ENCODE data around the gene GSTM1. TPM values are rescaled to one million over a fixed set of nuclear protein-coding genes. Genes with fewer than 3 reads are reported as not detected.
A peak's percentile ranks its signal among the peaks of the same experiment; 100 is the strongest.
"Not testable (repeated sequence)": the region's sequence is repeated elsewhere in the genome, so short reads cannot be mapped to it uniquely, and the experiment has no call there.

GSTM1 gene
- total RNA-seq, 1 donor from 2014 or later, result 48.8 TPM

- no peak for DNase-seq (ENCODE audit: low spot score in 2 of 2, unreplicated experiment in 2 of 2)
- Mint-ChIP-seq H3K4me1 (peaks cover 37% of the 10 kb centered on the region), H3K4me3 (peak overlapping the region; percentile 22), H3K27ac (no peak overlapping the region), H3K36me3 (peaks cover 4% of the 10 kb centered on the region), H3K9me3 (no peaks in the 10 kb centered on the region), H3K27me3 (ENCODE audit: low read depth) (peaks cover 15% of the 10 kb centered on the region)
- TF ChIP-seq CTCF (IDR thresholded peaks at IDR 0.05; ENCODE audit: unreplicated experiment), result no peak
These were observed 30.2 kb upstream of the GSTM1 start for GRCh38 chr1:109657395-109657794.

- peaks cover 5% of the 10 kb centered on the region for H3K36me3 Mint-ChIP-seq
- H3K4me3 Mint-ChIP-seq, result no peak overlapping the region
- H3K4me1 Mint-ChIP-seq, result peaks cover 37% of the 10 kb centered on the region
- TF ChIP-seq CTCF (IDR thresholded peaks at IDR 0.05; ENCODE audit: unreplicated experiment), result no peak
- no peak for DNase-seq (ENCODE audit: low spot score in 2 of 2, unreplicated experiment in 2 of 2)
- peaks cover 13% of the 10 kb centered on the region for H3K27me3 Mint-ChIP-seq (ENCODE audit: low read depth)
- H3K9me3 Mint-ChIP-seq, result no peaks in the 10 kb centered on the region
- no peak overlapping the region for H3K27ac Mint-ChIP-seq
These were observed 29.6 kb upstream of the GSTM1 start for GRCh38 chr1:109657970-109658369.

- H3K4me1 Mint-ChIP-seq, result peaks cover 31% of the 10 kb centered on the region
- H3K27ac Mint-ChIP-seq, result peak overlapping the region; percentile 81
- H3K36me3 Mint-ChIP-seq, result peaks cover 5% of the 10 kb centered on the region
- H3K9me3 Mint-ChIP-seq, result no peaks in the 10 kb centered on the region
- DNase-seq (ENCODE audit: low spot score in 2 of 2, unreplicated experiment in 2 of 2), result no peak
- H3K4me3 Mint-ChIP-seq, result no peak overlapping the region
- H3K27me3 Mint-ChIP-seq (ENCODE audit: low read depth), result peaks cover 7% of the 10 kb centered on the region
- no peak for TF ChIP-seq CTCF (IDR thresholded peaks at IDR 0.05; ENCODE audit: unreplicated experiment)
These were observed 29.0 kb upstream of the GSTM1 start for GRCh38 chr1:109658533-109659042.

- no peak for TF ChIP-seq CTCF (IDR thresholded peaks at IDR 0.05; ENCODE audit: unreplicated experiment)
- Mint-ChIP-seq H3K4me1 (peaks cover 30% of the 10 kb centered on the region), H3K36me3 (peaks cover 5% of the 10 kb centered on the region), H3K27me3 (ENCODE audit: low read depth) (peaks cover 4% of the 10 kb centered on the region), H3K4me3 (no peak overlapping the region), H3K9me3 (no peaks in the 10 kb centered on the region), H3K27ac (peak overlapping the region; percentile 81)
- no peak for DNase-seq (ENCODE audit: low spot score in 2 of 2, unreplicated experiment in 2 of 2)
These were observed 28.5 kb upstream of the GSTM1 start for GRCh38 chr1:109659145-109659544.

GRCh38 chr1:109659997-109660690 is 27.5 kb upstream of the GSTM1 start:
- peaks cover 23% of the 10 kb centered on the region for H3K4me1 Mint-ChIP-seq
- H3K9me3 Mint-ChIP-seq, result no peaks in the 10 kb centered on the region
- H3K27me3 Mint-ChIP-seq (ENCODE audit: low read depth), result no peaks in the 10 kb centered on the region
- H3K4me3 Mint-ChIP-seq, result no peak overlapping the region
- H3K36me3 Mint-ChIP-seq, result peaks cover 5% of the 10 kb centered on the region
- no peak for DNase-seq (ENCODE audit: low spot score in 2 of 2, unreplicated experiment in 2 of 2)
- TF ChIP-seq CTCF (IDR thresholded peaks at IDR 0.05; ENCODE audit: unreplicated experiment), result no peak
- H3K27ac Mint-ChIP-seq, result no peak overlapping the region

GRCh38 chr1:109660691-109661026 is 27.0 kb upstream of the GSTM1 start:
- H3K27ac Mint-ChIP-seq, H3K36me3 Mint-ChIP-seq: not testable (repeated sequence)

More at GRCh38 chr1:109660691-109661026, 27.0 kb upstream of the GSTM1 start:
- H3K4me1 Mint-ChIP-seq, result peaks cover 18% of the 10 kb centered on the region
- H3K4me3 Mint-ChIP-seq; H3K27me3 Mint-ChIP-seq (ENCODE audit: low read depth); H3K9me3 Mint-ChIP-seq; DNase-seq (ENCODE audit: low spot score in 2 of 2, unreplicated experiment in 2 of 2): not testable (repeated sequence)
